Subcutaneous adipose tissue (tissue), 4 donors: ENCODE results near the gene BIRC2. TPM values are rescaled to one million over a fixed set of nuclear protein-coding genes. Genes with fewer than 3 reads are reported as not detected.

ENCODE experiments used
- CTCF ChIP-seq: fragments of 450-650 bp; IDR thresholded peaks from one replicate; pipeline ENCODE4 v1.5.1; 2016; ENCODE audit warnings: low read depth, mild to moderate bottlenecking, control low read depth, antibody characterized with exemption, moderate library complexity
- total RNA-seq, 4 donors: library from RNA; depleted of rRNA; stranded (reverse); fragments of >200 nt; gene quantifications; one replicate each; pipeline ENCODE4 v1.1.0, GENCODE V29; 2016

BIRC2 gene
- total RNA-seq, 4 donors from 2014 or later = 41.6 to 91.8 (median 55.4) TPM

- TF ChIP-seq CTCF = no peak
These were observed 72.2 kb downstream of the BIRC2 start for GRCh38 chr11:102419181-102419580.

- TF ChIP-seq CTCF = no peak
These were observed 73.5 kb downstream of the BIRC2 start for GRCh38 chr11:102420547-102420946.

- no peak for TF ChIP-seq CTCF
These were observed 74.2 kb downstream of the BIRC2 start for GRCh38 chr11:102421261-102421660.

- no peak for TF ChIP-seq CTCF
These were observed 76.1 kb downstream of the BIRC2 start for GRCh38 chr11:102422817-102423712.

GRCh38 chr11:102423936-102424335 lies 76.9 kb downstream of the BIRC2 start:
- TF ChIP-seq CTCF = no peak

- TF ChIP-seq CTCF = no peak
These were observed 79.0 kb downstream of the BIRC2 start for GRCh38 chr11:102426000-102426399.

GRCh38 chr11:102426570-102426969 lies 79.6 kb downstream of the BIRC2 start:
- no peak for TF ChIP-seq CTCF
